CD4-positive, CD25-positive, alpha-beta regulatory T cell (primary cell): ENCODE results near the gene CTCF. TPM values are rescaled to one million over a fixed set of nuclear protein-coding genes. Genes with fewer than 3 reads are reported as not detected.

Experiments used
- polyA plus RNA-seq, 4 donors: library from polyadenylated mRNA; unstranded; fragments of 300-500 nt; fragmentation: Illumina TruSeq; gene quantifications; one replicate each; pipeline ENCODE4 v1.2.3, GENCODE V29; 2021
- total RNA-seq: library from RNA; stranded (reverse); gene quantifications from one replicate; pipeline ENCODE4 v1.2.3, GENCODE V29; 2022

The CTCF gene
- total and polyA plus RNA-seq, 5 donors from 2014 or later, result 44.5 to 80.2 (median 53.0) TPM

Other genes with a start within 250 kb of the CTCF start
- gene KCTD19, start 235.8 kb upstream of the CTCF start, total RNA-seq, result not detected
- gene KCTD19, start 235.8 kb upstream of the CTCF start, polyA plus RNA-seq, result not detected
- gene LRRC36, start 235.7 kb upstream of the CTCF start, total RNA-seq, result not detected
- not detected for gene LRRC36, start 235.7 kb upstream of the CTCF start, polyA plus RNA-seq
- gene TPPP3, start 169.0 kb upstream of the CTCF start, total RNA-seq, result not detected
- gene TPPP3, start 169.0 kb upstream of the CTCF start, polyA plus RNA-seq, result not detected
- not detected for gene ZDHHC1, start 146.0 kb upstream of the CTCF start, total RNA-seq
- under 1 TPM in 1 of 4 donors, not detected in 3; 0.60 TPM for gene ZDHHC1, start 146.0 kb upstream of the CTCF start, polyA plus RNA-seq
- not detected for gene HSD11B2, start 131.4 kb upstream of the CTCF start, total RNA-seq
- gene HSD11B2, start 131.4 kb upstream of the CTCF start, polyA plus RNA-seq, result not detected
- 92.5 TPM for gene ATP6V0D1, start 81.4 kb upstream of the CTCF start, total RNA-seq
- gene ATP6V0D1, start 81.4 kb upstream of the CTCF start, polyA plus RNA-seq, result 100 to 1,000 TPM; 119 to 141 (median 133) TPM
- not detected for gene AGRP, start 79.0 kb upstream of the CTCF start, total RNA-seq
- not detected for gene AGRP, start 79.0 kb upstream of the CTCF start, polyA plus RNA-seq
- 16.6 TPM for gene RIPOR1, start 33.7 kb upstream of the CTCF start, total RNA-seq
- 1 to 10 TPM in 3 of 4 donors, under 1 TPM in 1; 0.91 to 3.1 (median 2.1) TPM for gene RIPOR1, start 33.7 kb upstream of the CTCF start, polyA plus RNA-seq
- gene CARMIL2, start 82.6 kb downstream of the CTCF start, total RNA-seq, result 156 TPM
- gene CARMIL2, start 82.6 kb downstream of the CTCF start, polyA plus RNA-seq, result 10 to 100 TPM in 3 of 4 donors, 1 to 10 TPM in 1; 9.2 to 20.7 (median 12.9) TPM
- gene ACD, start 97.7 kb downstream of the CTCF start, total RNA-seq, result 28.7 TPM
- 10 to 100 TPM; 29.5 to 36.7 (median 32.5) TPM for gene ACD, start 97.7 kb downstream of the CTCF start, polyA plus RNA-seq
- 6.2 TPM for gene PARD6A, start 98.4 kb downstream of the CTCF start, total RNA-seq
- 10 to 100 TPM; 14.4 to 19.9 (median 18.2) TPM for gene PARD6A, start 98.4 kb downstream of the CTCF start, polyA plus RNA-seq
- 2.4 TPM for gene ENKD1, start 104.2 kb downstream of the CTCF start, total RNA-seq
- 1 to 10 TPM in 3 of 4 donors, under 1 TPM in 1; 0.65 to 2.9 (median 1.5) TPM for gene ENKD1, start 104.2 kb downstream of the CTCF start, polyA plus RNA-seq
- gene C16orf86, start 104.3 kb downstream of the CTCF start, total RNA-seq, result 3.2 TPM
- gene C16orf86, start 104.3 kb downstream of the CTCF start, polyA plus RNA-seq, result 1 to 10 TPM; 3.9 to 6.8 (median 6.0) TPM
- gene GFOD2, start 156.8 kb downstream of the CTCF start, total RNA-seq, result 11.2 TPM
- gene GFOD2, start 156.8 kb downstream of the CTCF start, polyA plus RNA-seq, result 10 to 100 TPM in 3 of 4 donors, 1 to 10 TPM in 1; 9.0 to 12.1 (median 11.6) TPM
- 29.4 TPM for gene RANBP10, start 244.0 kb downstream of the CTCF start, total RNA-seq
- gene RANBP10, start 244.0 kb downstream of the CTCF start, polyA plus RNA-seq, result 10 to 100 TPM in 1 of 4 donors, 1 to 10 TPM in 3; 7.3 to 10.0 (median 8.0) TPM
- gene TSNAXIP1, start 244.4 kb downstream of the CTCF start, total RNA-seq, result 0.39 TPM
- not detected for gene TSNAXIP1, start 244.4 kb downstream of the CTCF start, polyA plus RNA-seq